HepG2 (cell line): Measurements from ENCODE around the gene HEXD. TPM values are rescaled to one million over a fixed set of nuclear protein-coding genes. Genes with fewer than 3 reads are reported as not detected.
A peak's percentile ranks its signal among the peaks of the same experiment; 100 is the strongest.

Source experiments
- AGO2 ChIP-seq: fragments of 200-400 bp; formaldehyde crosslinking; optimal IDR thresholded peaks from 2 replicates; pipeline ENCODE3; 2017; ENCODE audit warnings: mild to moderate bottlenecking, low read depth, low read length, moderate library complexity
- ATF7 ChIP-seq, 2 experiments: fragments of 450-650 bp in 1 of 2; sonication (generic) in 1 of 2; formaldehyde crosslinking in 1 of 2; IDR thresholded peaks; 2 replicates each; pipeline versions ENCODE4 v1.4.0 to v1.6.1; 2016 to 2020; ENCODE audit warnings: antibody characterized with exemption in 1 of 2, mild to moderate bottlenecking in 1 of 2, missing genetic modification reagents in 1 of 2
- BRD4 ChIP-seq: sonication (generic); formaldehyde crosslinking; IDR thresholded peaks from 2 replicates; pipeline ENCODE4 v1.4.0; 2020; ENCODE audit warnings: missing genetic modification reagents
- CERS6 ChIP-seq: sonication (generic); formaldehyde crosslinking; IDR thresholded peaks from 2 replicates; pipeline ENCODE4 v1.5.0; 2020; ENCODE audit warnings: missing genetic modification reagents
- FOXA1 ChIP-seq, 2 experiments: fragments of 450-650 bp in 1 of 2; sonication (generic) in 1 of 2; formaldehyde crosslinking in 1 of 2; IDR thresholded peaks; 2 replicates each; pipeline versions ENCODE4 v1.4.0 to v1.6.1; 2016 to 2020; ENCODE audit warnings: missing genetic modification reagents in 1 of 2
- FOXJ3 ChIP-seq: sonication (generic); formaldehyde crosslinking; IDR thresholded peaks from 2 replicates; pipeline ENCODE4 v1.4.0; 2020; ENCODE audit warnings: missing genetic modification reagents, mild to moderate bottlenecking, borderline replicate concordance
- GFI1 ChIP-seq: sonication (generic); formaldehyde crosslinking; IDR thresholded peaks from 2 replicates; pipeline ENCODE4 v1.5.0; 2020; ENCODE audit warnings: missing genetic modification reagents, mild to moderate bottlenecking, borderline replicate concordance
- HNF1B ChIP-seq: sonication (generic); formaldehyde crosslinking; IDR thresholded peaks from 2 replicates; pipeline ENCODE4 v1.5.1; 2020; ENCODE audit warnings: mild to moderate bottlenecking, moderate library complexity, missing genetic modification reagents
- HOXA3 ChIP-seq: sonication (generic); formaldehyde crosslinking; IDR thresholded peaks from 2 replicates; pipeline ENCODE4 v1.5.0; 2020; ENCODE audit warnings: missing genetic modification reagents
- HOXA7 ChIP-seq: sonication (generic); formaldehyde crosslinking; IDR thresholded peaks from 2 replicates; pipeline ENCODE4 v1.8.1; 2022; ENCODE audit warnings: mild to moderate bottlenecking, missing genetic modification reagents, moderate library complexity
- MAFF ChIP-seq: IDR thresholded peaks from 2 replicates; pipeline ENCODE4 v1.6.1; 2011; ENCODE audit warnings: low read depth, low read length, improper control_type of control experiment
- MXD1 ChIP-seq: sonication (generic); formaldehyde crosslinking; IDR thresholded peaks from 2 replicates; pipeline ENCODE4 v1.4.0; 2020; ENCODE audit warnings: mild to moderate bottlenecking, missing genetic modification reagents
- NFIB ChIP-seq: sonication (generic); formaldehyde crosslinking; IDR thresholded peaks from 2 replicates; pipeline ENCODE4 v1.9.0; 2021; ENCODE audit warnings: missing genetic modification reagents, mild to moderate bottlenecking, borderline replicate concordance
- SIX1 ChIP-seq: sonication (generic); formaldehyde crosslinking; IDR thresholded peaks from 2 replicates; pipeline ENCODE4 v1.4.0; 2020; ENCODE audit warnings: missing genetic modification reagents, borderline replicate concordance
- YEATS4 ChIP-seq: sonication (generic); formaldehyde crosslinking; IDR thresholded peaks from 2 replicates; pipeline ENCODE4 v1.4.0; 2020; ENCODE audit warnings: missing genetic modification reagents, borderline replicate concordance
- ZBTB1 ChIP-seq: sonication (generic); formaldehyde crosslinking; IDR thresholded peaks from 2 replicates; pipeline ENCODE4 v1.4.0; 2020; ENCODE audit warnings: missing genetic modification reagents, borderline replicate concordance
- ZKSCAN1 ChIP-seq: fragments of 150-350 bp; IDR thresholded peaks from 2 replicates; pipeline ENCODE4 v1.6.1; 2014; ENCODE audit warnings: low read length
- ZMAT3 ChIP-seq: sonication (generic); formaldehyde crosslinking; conservative IDR thresholded peaks from 2 replicates; pipeline ENCODE4 v1.7.0; 2021; ENCODE audit warnings: missing genetic modification reagents
- ZNF17 ChIP-seq: sonication (generic); formaldehyde crosslinking; IDR thresholded peaks from 2 replicates; pipeline ENCODE4 v1.5.0; 2020; ENCODE audit warnings: mild to moderate bottlenecking, missing genetic modification reagents
- ZNF3 ChIP-seq: IDR thresholded peaks from 2 replicates; pipeline ENCODE4 v1.7.0; 2017; ENCODE audit warnings: inconsistent platforms
- ZNF343 ChIP-seq: sonication (generic); formaldehyde crosslinking; IDR thresholded peaks from 2 replicates; pipeline ENCODE4 v1.4.0; 2020; ENCODE audit warnings: mild to moderate bottlenecking, missing genetic modification reagents
- ZNF543 ChIP-seq: sonication (generic); formaldehyde crosslinking; IDR thresholded peaks from 2 replicates; pipeline ENCODE4 v1.4.0; 2020; ENCODE audit warnings: mild to moderate bottlenecking, missing genetic modification reagents
- ZNF550 ChIP-seq: sonication (generic); formaldehyde crosslinking; IDR thresholded peaks from 2 replicates; pipeline ENCODE4 v1.4.0; 2020; ENCODE audit warnings: mild to moderate bottlenecking, missing genetic modification reagents, borderline replicate concordance
- ZNF616 ChIP-seq: sonication (generic); formaldehyde crosslinking; IDR thresholded peaks from 2 replicates; pipeline ENCODE4 v1.5.0; 2020; ENCODE audit warnings: low read depth, mild to moderate bottlenecking, missing genetic modification reagents
- ZNF674 ChIP-seq: sonication (generic); formaldehyde crosslinking; IDR thresholded peaks from 2 replicates; pipeline ENCODE4 v1.5.0; 2020; ENCODE audit warnings: low read depth, mild to moderate bottlenecking, missing genetic modification reagents
- ZNF713 ChIP-seq: sonication (generic); formaldehyde crosslinking; IDR thresholded peaks from 2 replicates; pipeline ENCODE4 v1.4.0; 2020; ENCODE audit warnings: mild to moderate bottlenecking, missing genetic modification reagents
- ZNF724P ChIP-seq: sonication (generic); formaldehyde crosslinking; IDR thresholded peaks from 2 replicates; pipeline ENCODE4 v1.8.0; 2022; ENCODE audit warnings: missing genetic modification reagents, borderline replicate concordance
- polyA plus RNA-seq, 8 experiments: library from polyadenylated mRNA; depleted of rRNA in 3 of 8; stranded (reverse) in 7 of 8; unstranded in 1 of 8; fragments of >200 nt; fragmentation: Illumina TruSeq in 4 of 8; extraction: Trizol in 4 of 8; gene quantifications; 2 replicates each; pipeline versions ENCODE4 v1.2.1 to v1.2.3, GENCODE V29; 2011 to 2016; ENCODE audit warnings: low read depth in 4 of 8, missing spikeins in 1 of 8, mixed read lengths in 1 of 8; ENCODE audit not compliant: insufficient read depth in 1 of 8
- total RNA-seq, 5 experiments: library from RNA; depleted of rRNA; stranded (reverse); fragments of >200 nt; fragmentation: Illumina TruSeq; extraction: Trizol; gene quantifications; 2 replicates each; pipeline ENCODE4 v1.2.3, GENCODE V29; 2016; ENCODE audit warnings: low read depth in 1 of 5

Gene HEXD
- total and polyA plus RNA-seq, 2 of the 13 experiments (the other 11 are each of a cell fraction or from before 2014, with no cell fraction given) = 22.3 to 41.8 TPM

- TF ChIP-seq GFI1 (no peak; the same call in 1 of the 2 replicates), ZNF713 (CRISPR knock-in tag) (peak; percentile 83; the same call in 1 of the 2 replicates), CERS6 (CRISPR knock-in tag) (0 out of 2 replicates have a peak, but pooled peaks have one; percentile 43), ATF7 (IDR thresholded peaks at IDR 0.05) (no peak), ATF7 (CRISPR knock-in tag; IDR thresholded peaks at IDR 0.05) (no peak), ZNF674 (CRISPR knock-in tag) (no peak), AGO2 (peak; percentile 88), FOXJ3 (no peak), ZNF550 (CRISPR knock-in tag) (no peak), ZNF543 (CRISPR knock-in tag) (peak; percentile 47; the same call in 1 of the 2 replicates), MAFF (no peak), HOXA3 (peak; percentile 88), ZNF17 (CRISPR knock-in tag) (no peak), ZNF616 (CRISPR knock-in tag) (peak; percentile 88; the same call in 1 of the 2 replicates), MXD1 (CRISPR knock-in tag) (peak; percentile 79), ZNF724P (peak; percentile 89; the same call in 1 of the 2 replicates), YEATS4 (CRISPR knock-in tag) (peak; percentile 95), ZMAT3 (CRISPR knock-in tag) (peak; percentile 85; the same call in 1 of the 2 replicates), HNF1B (CRISPR knock-in tag) (0 out of 2 replicates have a peak, but pooled peaks have one; percentile 20), ZNF3 (CRISPR knock-in tag) (no peak), ZBTB1 (CRISPR knock-in tag) (no peak), BRD4 (CRISPR knock-in tag) (peak; percentile 28; the same call in 1 of the 2 replicates), FOXA1 (IDR thresholded peaks at IDR 0.05) (no peak), FOXA1 (CRISPR knock-in tag; IDR thresholded peaks at IDR 0.05) (peak; percentile 53), HOXA7 (no peak), NFIB (no peak), SIX1 (0 out of 2 replicates have a peak, but pooled peaks have one; percentile 15), ZNF343 (CRISPR knock-in tag) (0 out of 2 replicates have a peak, but pooled peaks have one; percentile 32), ZKSCAN1 (no peak)
Observed at GRCh38 chr17:82418001-82418986, at the start of gene HEXD, which contains the start of gene OGFOD3 (continued).
